HG03045 (cell line): ENCODE data around the gene RABL3.
"Not testable (repeated sequence)": the region's sequence is repeated elsewhere in the genome, so short reads cannot be mapped to it uniquely, and the experiment has no call there.

Source experiments
- ATAC-seq: cut with Tn5 transposase; IDR thresholded peaks from one replicate; pipeline ENCODE4 v1.9.1; 2021; ENCODE audit warnings: mild to moderate bottlenecking, moderate library complexity; ENCODE audit not compliant: unreplicated experiment

Gene RABL3

GRCh38 chr3:120745466-120745865, 3.1 kb upstream of the RABL3 start:
- no peak for ATAC-seq

DNA sequence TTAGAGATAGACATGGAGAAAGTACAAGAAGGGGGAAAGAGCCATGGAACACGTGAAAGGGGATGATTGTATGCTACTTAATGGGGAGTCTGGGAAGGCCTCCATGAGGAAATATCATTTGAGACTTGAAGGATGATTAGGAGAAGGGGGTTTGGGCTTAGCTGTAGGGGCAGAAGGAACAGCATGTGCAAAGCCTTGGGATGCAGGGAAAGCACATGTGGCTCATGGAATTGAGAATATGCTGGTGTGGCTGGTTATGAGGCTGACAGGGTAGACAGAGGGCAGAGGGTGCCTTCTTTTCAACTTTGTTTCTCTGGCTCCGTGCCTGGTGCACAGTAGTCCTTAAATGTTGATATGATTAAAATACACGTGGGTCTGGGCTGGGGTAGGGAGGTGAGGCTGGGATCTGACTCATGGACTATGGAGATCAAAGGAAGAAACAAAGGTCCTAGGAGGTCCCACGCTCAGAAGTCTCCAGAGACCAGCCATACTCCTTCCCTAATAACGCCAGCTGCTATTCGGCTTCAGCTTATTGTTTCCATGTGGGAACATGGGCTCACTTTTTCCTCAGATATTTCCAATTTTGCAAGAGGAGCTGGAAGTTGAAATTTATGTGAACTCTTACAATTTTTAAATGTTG, 1.4 kb upstream of the RABL3 start:
- no peak for ATAC-seq

GRCh38 chr3:120742849-120743365, 591 bp upstream of the RABL3 start:
- ATAC-seq = peak; percentile 18

DNA sequence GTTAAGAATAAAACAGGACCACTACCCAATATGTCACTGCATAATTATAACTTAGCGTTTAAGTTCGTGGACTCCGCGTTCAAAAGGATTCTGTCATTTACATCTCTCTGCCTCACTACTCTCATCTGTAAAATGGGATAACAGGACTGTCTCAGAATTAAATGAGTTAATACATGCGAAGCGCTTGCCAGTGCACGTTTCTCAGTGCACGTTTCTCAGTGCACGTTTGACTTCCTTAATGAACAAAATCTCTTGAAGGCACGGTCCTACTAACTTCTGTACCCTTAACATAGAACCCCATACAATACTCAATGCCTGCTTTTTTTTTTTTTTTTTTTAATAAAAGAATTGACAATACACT, 499 bp downstream of the RABL3 start:
- peak; percentile 8 for ATAC-seq

- ATAC-seq = no peak
Measured at GRCh38 chr3:120741320-120741719, 996 bp downstream of the RABL3 start.

- not testable (repeated sequence) for ATAC-seq
Measured at GRCh38 chr3:120738006-120738405, 4.3 kb downstream of the RABL3 start.

DNA sequence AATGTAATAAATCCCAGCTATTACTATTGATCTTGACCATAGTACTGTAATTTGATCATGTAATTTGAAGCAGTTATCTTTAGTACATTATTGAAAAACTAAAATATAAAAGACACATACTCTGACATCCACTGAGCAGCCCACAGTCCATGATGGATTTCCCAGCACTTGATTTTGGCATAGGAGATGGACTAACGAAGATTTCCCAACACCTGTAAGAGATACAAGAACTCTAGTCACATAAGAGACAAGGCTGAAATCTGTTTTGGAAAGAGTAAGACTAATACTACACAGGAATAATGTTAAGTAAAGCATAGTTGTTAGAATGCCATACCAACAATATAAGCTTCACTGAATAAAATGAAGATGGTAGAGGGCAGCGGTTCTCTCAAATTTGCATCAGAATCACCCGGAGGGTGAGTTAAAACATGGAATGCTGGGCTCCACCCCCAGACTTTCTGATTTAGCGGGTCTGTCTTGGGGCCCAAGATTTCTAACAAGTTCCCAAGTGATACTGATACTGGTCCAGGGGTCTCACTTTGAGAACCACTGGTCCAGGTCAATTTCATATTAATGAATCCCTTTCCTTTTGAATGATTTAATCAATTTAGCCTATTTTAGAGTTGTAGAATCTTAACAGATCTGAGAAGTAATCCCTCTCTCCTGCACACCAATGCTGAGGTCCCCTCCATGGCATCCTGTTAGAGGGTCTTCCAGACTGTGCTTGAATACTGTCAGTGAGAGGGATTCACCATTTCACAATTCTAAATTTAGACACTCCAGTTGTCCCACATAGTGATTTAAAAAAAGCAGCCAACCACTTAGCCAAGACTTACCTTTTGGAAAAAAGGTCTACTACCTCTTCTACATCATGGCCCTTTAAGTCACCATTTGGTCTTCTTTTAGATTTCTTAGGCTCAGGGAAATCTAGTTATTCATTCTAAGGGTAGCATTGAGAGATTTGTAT, 11.5 kb downstream of the RABL3 start:
- ATAC-seq = no peak

GRCh38 chr3:120726791-120727190, 15.5 kb downstream of the RABL3 start:
- ATAC-seq = no peak

DNA sequence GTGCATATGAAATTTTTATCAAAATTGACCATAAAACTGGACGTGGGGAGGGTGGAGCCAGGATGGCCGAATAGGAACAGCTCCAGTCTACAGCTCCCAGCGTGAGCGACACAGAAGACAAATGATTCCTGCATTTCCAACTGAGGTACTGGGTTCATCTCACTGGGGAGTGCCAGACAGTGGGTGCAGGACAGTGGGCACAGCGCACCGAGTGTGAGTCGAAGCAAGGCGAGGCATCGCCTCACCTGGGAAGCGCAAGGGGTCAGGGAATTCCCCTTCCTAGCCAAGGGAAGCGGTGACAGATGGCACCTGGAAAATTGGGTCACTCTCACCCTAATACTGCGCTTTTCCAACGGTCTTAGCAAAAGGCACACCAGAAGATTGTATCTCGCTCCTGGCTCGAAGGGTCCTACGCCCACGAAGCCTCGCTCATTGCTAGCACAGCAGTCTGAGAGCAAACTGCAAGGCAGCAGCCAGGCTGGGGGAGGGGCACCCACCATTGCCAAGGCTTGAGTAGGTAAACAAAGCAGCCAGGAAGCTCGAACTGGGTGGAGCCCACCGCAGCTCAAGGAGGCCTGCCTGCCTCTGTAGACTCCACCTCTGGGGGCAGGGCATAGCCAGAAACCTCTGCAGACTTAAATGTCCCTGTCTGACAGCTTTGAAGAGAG, 23.0 kb downstream of the RABL3 start:
- ATAC-seq = not testable (repeated sequence)

DNA sequence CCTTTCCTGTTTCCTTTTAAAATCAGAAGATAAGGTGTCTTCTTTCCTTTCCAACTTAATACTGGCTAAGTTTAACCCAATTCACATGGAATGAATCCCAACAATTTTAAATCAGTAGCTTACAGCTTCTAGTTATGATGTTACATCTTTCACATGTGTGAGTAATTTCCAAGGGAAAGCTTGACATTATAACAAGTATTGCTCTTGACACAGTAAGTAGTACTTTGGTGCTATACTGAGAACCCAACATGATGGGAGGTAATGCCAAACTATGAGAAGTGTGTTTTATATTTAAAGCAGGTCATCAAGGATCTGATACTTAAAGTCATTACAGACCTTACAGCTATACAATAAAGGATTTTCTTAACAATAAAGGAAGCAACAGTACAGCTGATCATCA, 29.1 kb downstream of the RABL3 start:
- ATAC-seq = no peak

- no peak for ATAC-seq
Measured at GRCh38 chr3:120710369-120710768, 31.9 kb downstream of the RABL3 start.

DNA sequence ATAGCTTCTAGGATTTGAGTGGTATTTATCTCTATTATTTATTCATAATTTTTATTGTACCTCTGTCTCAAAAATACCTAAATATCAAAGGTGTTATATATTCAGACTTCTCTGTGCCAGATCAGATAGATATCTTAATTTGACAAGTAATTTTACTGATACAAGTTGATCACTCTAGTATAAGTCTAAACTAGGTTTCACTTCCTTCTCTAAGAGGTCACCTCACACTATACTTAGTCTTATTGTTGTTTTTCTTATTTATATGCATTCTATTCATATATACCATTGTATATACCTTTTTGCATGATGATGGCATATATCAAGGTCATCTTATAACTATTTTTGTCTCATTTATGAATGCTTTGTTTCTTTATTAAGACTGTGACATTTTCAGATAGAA, 33.9 kb downstream of the RABL3 start:
- no peak for ATAC-seq

GRCh38 chr3:120706950-120707349, 35.4 kb downstream of the RABL3 start:
- no peak for ATAC-seq

- ATAC-seq = no peak
Measured at GRCh38 chr3:120705884-120706582, 36.3 kb downstream of the RABL3 start.

DNA sequence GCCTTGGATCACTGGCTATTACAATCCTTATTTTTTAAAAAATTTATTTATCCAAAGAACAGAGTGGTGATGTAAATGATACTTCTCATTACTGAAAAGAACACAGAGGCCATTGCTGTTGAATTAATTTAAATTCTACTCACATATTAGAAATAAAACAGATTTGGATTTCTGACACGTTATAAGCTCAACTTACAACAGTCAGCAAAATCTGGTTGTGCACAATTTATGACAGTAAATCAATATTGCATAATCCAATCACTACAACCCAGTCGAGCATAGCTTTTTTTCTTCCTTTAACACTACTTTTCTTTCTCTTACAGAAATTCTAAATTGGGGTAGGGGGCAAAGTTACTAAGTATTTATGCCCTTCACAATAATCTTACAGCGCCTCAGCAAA, 43.0 kb downstream of the RABL3 start:
- no peak for ATAC-seq

DNA sequence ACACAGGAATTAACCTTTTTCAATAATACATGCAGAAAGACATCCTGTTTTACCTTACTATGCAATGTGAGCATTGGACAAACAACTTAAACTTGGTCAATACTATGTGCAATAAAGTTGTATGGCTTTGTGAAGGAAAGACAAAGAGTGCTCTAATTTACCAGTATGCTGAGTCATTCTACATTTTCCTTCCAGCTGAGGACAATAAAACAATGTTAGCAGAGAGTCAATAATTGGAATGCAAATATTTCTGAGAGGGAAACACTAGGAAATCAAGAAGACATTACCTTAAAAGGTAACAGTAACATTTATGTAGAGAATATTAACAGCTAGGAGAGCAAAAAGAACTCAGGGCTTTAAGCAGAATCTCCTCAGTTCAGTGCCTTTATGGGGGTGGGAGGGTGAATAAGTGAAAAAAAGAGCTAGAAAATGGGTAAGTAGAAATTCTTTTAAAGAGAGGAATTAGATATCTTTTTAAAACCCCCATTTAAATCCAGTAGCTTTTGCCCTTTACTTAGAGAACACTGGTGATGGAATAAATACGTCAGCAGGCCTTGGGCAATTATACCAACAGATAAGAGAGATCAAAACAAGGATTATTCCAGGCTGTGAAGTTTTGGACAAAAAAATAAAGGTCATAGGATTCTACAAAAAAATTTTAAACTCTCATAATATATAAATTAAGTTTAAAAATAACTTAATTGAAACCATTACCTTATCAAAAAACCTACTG, 48.7 kb downstream of the RABL3 start:
- ATAC-seq = no peak

- ATAC-seq = no peak
Measured at GRCh38 chr3:120689395-120689794, 52.9 kb downstream of the RABL3 start.

- ATAC-seq = peak; percentile 98
Measured at GRCh38 chr3:120688121-120688520, 54.2 kb downstream of the RABL3 start.

DNA sequence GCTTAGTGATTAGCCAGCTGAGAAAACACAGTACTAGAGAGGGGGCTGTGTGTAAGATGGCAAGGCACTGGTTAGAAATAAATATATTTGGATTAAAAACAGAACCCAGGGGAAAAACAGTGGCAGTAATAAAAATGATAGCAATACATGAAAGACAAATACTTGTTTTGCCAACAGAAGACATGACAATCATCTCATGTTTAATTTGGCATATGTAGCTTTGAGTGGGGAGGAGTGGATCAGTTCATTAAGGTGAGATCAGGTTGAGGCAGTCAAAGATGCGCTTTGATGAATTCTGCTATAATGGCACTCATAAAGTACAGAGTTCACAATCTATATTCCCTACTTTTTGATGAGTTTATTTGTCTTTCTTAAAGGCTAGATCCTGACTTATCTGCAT, 56.9 kb downstream of the RABL3 start:
- ATAC-seq = no peak

- no peak for ATAC-seq
Measured at GRCh38 chr3:120684896-120685295, 57.4 kb downstream of the RABL3 start.
